Measurements from ENCODE around the gene TRIM2. TPM values are rescaled to one million over a fixed set of nuclear protein-coding genes. Genes with fewer than 3 reads are reported as not detected.

Gene TRIM2
- total RNA-seq, 1 experiment from 2014 or later: 49.6 TPM

GRCh38 chr4:153207567-153207966 lies 3.3 kb downstream of the TRIM2 start:
- peak overlapping the region; percentile 54 for H3K27ac Mint-ChIP-seq (ENCODE audit: unreplicated experiment)
- no peaks in the 10 kb centered on the region for H3K9me3 Mint-ChIP-seq (ENCODE audit: low read depth, unreplicated experiment)
- TF ChIP-seq CTCF (IDR thresholded peaks at IDR 0.05; ENCODE audit: unreplicated experiment): peak; percentile 24
- peak; percentile 58 for DNase-seq
- intact Hi-C loops (cut with micrococcal nuclease; ENCODE audit: unreplicated experiment): loop anchor here (2.0 kb wide), 2 partner anchors 55 to 111 kb away; no protein-coding TSS in a partner anchor
- H3K4me3 Mint-ChIP-seq (ENCODE audit: low read depth, unreplicated experiment): peak overlapping the region; percentile 86
- CTCF ChIA-PET: interaction anchor here (0.9 kb wide), 1 partner anchor 65 kb away, joined by 3 read pairs; no protein-coding TSS in a partner anchor
- H3K36me3 Mint-ChIP-seq (ENCODE audit: insufficient read depth, unreplicated experiment): peaks cover 30% of the 10 kb centered on the region
- BruUV-seq (replicated peaks): no TSS peak
- no peaks in the 10 kb centered on the region for H3K27me3 Mint-ChIP-seq (ENCODE audit: unreplicated experiment)
- H3K4me1 Mint-ChIP-seq (ENCODE audit: low read depth, unreplicated experiment): peaks cover 30% of the 10 kb centered on the region

GRCh38 chr4:153209410-153209809 lies 5.2 kb downstream of the TRIM2 start:
- no peak overlapping the region for H3K4me3 Mint-ChIP-seq (ENCODE audit: low read depth, unreplicated experiment)
- H3K9me3 Mint-ChIP-seq (ENCODE audit: low read depth, unreplicated experiment): no peaks in the 10 kb centered on the region
- no peaks in the 10 kb centered on the region for H3K27me3 Mint-ChIP-seq (ENCODE audit: unreplicated experiment)
- no peak for TF ChIP-seq CTCF (IDR thresholded peaks at IDR 0.05; ENCODE audit: unreplicated experiment)
- no peak overlapping the region for H3K27ac Mint-ChIP-seq (ENCODE audit: unreplicated experiment)
- intact Hi-C loops (cut with micrococcal nuclease; ENCODE audit: unreplicated experiment): no loop called here
- H3K4me1 Mint-ChIP-seq (ENCODE audit: low read depth, unreplicated experiment): peaks cover 30% of the 10 kb centered on the region
- H3K36me3 Mint-ChIP-seq (ENCODE audit: insufficient read depth, unreplicated experiment): peaks cover 24% of the 10 kb centered on the region
- DNase-seq: no peak
- CTCF ChIA-PET: no interaction called here
- no TSS peak for BruUV-seq (replicated peaks)

GRCh38 chr4:153210727-153211126 lies 6.5 kb downstream of the TRIM2 start:
- Mint-ChIP-seq H3K27ac (ENCODE audit: unreplicated experiment) (no peak overlapping the region), H3K36me3 (ENCODE audit: insufficient read depth, unreplicated experiment) (peaks cover 11% of the 10 kb centered on the region), H3K4me3 (ENCODE audit: low read depth, unreplicated experiment) (no peak overlapping the region), H3K4me1 (ENCODE audit: low read depth, unreplicated experiment) (peaks cover 30% of the 10 kb centered on the region), H3K27me3 (ENCODE audit: unreplicated experiment) (no peaks in the 10 kb centered on the region), H3K9me3 (ENCODE audit: low read depth, unreplicated experiment) (no peaks in the 10 kb centered on the region)
- BruUV-seq (replicated peaks): no TSS peak
- CTCF ChIA-PET: no interaction called here
- TF ChIP-seq CTCF (IDR thresholded peaks at IDR 0.05; ENCODE audit: unreplicated experiment): no peak
- intact Hi-C loops (cut with micrococcal nuclease; ENCODE audit: unreplicated experiment): no loop called here
- DNase-seq: no peak

GRCh38 chr4:153211986-153212728 lies 7.9 kb downstream of the TRIM2 start:
- no peaks in the 10 kb centered on the region for H3K27me3 Mint-ChIP-seq (ENCODE audit: unreplicated experiment)
- peaks cover 23% of the 10 kb centered on the region for H3K4me1 Mint-ChIP-seq (ENCODE audit: low read depth, unreplicated experiment)
- intact Hi-C loops (cut with micrococcal nuclease; ENCODE audit: unreplicated experiment): no loop called here
- no peak for TF ChIP-seq CTCF (IDR thresholded peaks at IDR 0.05; ENCODE audit: unreplicated experiment)
- no peaks in the 10 kb centered on the region for H3K9me3 Mint-ChIP-seq (ENCODE audit: low read depth, unreplicated experiment)
- H3K36me3 Mint-ChIP-seq (ENCODE audit: insufficient read depth, unreplicated experiment): peaks cover 6% of the 10 kb centered on the region
- H3K27ac Mint-ChIP-seq (ENCODE audit: unreplicated experiment): no peak overlapping the region
- no peak overlapping the region for H3K4me3 Mint-ChIP-seq (ENCODE audit: low read depth, unreplicated experiment)
- DNase-seq: no peak
- no TSS peak for BruUV-seq (replicated peaks)
- CTCF ChIA-PET: no interaction called here
